ENCODE data around the gene NCS1.

DNA sequence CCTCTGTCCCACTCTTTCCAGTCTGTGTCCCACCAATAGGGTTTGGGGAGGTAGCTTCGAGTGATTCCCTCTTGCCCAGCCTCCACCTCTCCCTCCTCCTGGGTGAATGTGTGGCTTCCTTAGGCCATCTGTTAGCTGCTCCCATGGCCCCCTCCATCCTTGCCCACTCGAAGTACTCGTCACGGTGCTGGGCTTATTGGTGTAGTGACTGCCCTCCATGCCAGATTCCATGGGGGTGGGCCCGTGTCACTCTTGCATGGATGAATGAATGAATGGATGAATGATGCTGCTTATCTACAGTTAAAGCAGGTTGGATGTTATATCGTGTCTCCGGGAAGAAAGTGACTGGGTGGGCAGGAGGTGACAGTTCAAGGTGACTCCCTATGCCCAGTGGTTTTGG is 112.5 kb downstream of the NCS1 start:
- TF ChIP-seq, protein P1, sequence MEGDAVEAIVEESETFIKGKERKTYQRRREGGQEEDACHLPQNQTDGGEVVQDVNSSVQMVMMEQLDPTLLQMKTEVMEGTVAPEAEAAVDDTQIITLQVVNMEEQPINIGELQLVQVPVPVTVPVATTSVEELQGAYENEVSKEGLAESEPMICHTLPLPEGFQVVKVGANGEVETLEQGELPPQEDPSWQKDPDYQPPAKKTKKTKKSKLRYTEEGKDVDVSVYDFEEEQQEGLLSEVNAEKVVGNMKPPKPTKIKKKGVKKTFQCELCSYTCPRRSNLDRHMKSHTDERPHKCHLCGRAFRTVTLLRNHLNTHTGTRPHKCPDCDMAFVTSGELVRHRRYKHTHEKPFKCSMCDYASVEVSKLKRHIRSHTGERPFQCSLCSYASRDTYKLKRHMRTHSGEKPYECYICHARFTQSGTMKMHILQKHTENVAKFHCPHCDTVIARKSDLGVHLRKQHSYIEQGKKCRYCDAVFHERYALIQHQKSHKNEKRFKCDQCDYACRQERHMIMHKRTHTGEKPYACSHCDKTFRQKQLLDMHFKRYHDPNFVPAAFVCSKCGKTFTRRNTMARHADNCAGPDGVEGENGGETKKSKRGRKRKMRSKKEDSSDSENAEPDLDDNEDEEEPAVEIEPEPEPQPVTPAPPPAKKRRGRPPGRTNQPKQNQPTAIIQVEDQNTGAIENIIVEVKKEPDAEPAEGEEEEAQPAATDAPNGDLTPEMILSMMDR (IDR thresholded peaks at IDR 0.05) = no peak
- TF ChIP-seq POLR2A (IDR thresholded peaks at IDR 0.05) = no peak
